NCI-H748 treated with DMSO at 0.1 percent for 48 hours (cell line): ENCODE results near the gene PYGM.
A peak's percentile ranks its signal among the peaks of the same experiment; 100 is the strongest.

Experiments
- DNase-seq: peaks from one replicate; lab custom pipeline; 2025; lab: John Stamatoyannopoulos, UW

PYGM gene

GRCh38 chr11:64791781-64792291 is 32.1 kb upstream of the PYGM start:
- DNase-seq: no peak

GRCh38 chr11:64790205-64791095 is 30.7 kb upstream of the PYGM start:
- no peak for DNase-seq

GRCh38 chr11:64789331-64790204 is 29.8 kb upstream of the PYGM start:
- DNase-seq: no peak

GRCh38 chr11:64788321-64789215 is 28.8 kb upstream of the PYGM start:
- DNase-seq: no peak

GRCh38 chr11:64787526-64788320 is 27.9 kb upstream of the PYGM start:
- DNase-seq: no peak

GRCh38 chr11:64786308-64786707 is 26.5 kb upstream of the PYGM start:
- no peak for DNase-seq

- DNase-seq: no peak
Observed at GRCh38 chr11:64784813-64785581, 25.2 kb upstream of the PYGM start.

GRCh38 chr11:64778473-64779298 is 18.9 kb upstream of the PYGM start, which contains the start of gene SF1:
SF1 (minus strand) TSS chr11:64778542; CDS start chr11:64778392, 150 bp downstream.
- peak; percentile 100 for DNase-seq

GRCh38 chr11:64778223-64778472 is 18.4 kb upstream of the PYGM start:
- no peak for DNase-seq

- DNase-seq: peak; percentile 66
Observed at GRCh38 chr11:64777449-64778222, 17.9 kb upstream of the PYGM start.

- DNase-seq: no peak
Observed at GRCh38 chr11:64776875-64777274, 17.1 kb upstream of the PYGM start.

GRCh38 chr11:64776425-64776824 is 16.7 kb upstream of the PYGM start:
- DNase-seq: no peak

- no peak for DNase-seq
Observed at GRCh38 chr11:64774144-64774543, 14.4 kb upstream of the PYGM start.

- no peak for DNase-seq
Observed at GRCh38 chr11:64772303-64773018, 12.7 kb upstream of the PYGM start.

GRCh38 chr11:64771861-64772260 is 12.1 kb upstream of the PYGM start:
- DNase-seq: no peak

- DNase-seq: no peak
Observed at GRCh38 chr11:64770120-64770519, 10.3 kb upstream of the PYGM start.

GRCh38 chr11:64769283-64769682 is 9.5 kb upstream of the PYGM start:
- DNase-seq: no peak

GRCh38 chr11:64768300-64768694 is 8.5 kb upstream of the PYGM start:
- no peak for DNase-seq
